VCaP (cell line): ENCODE measurements around the gene CABLES1.

ENCODE experiments used
- H3K27ac ChIP-seq: fragments of 450-650 bp; 2 replicates; pipeline ENCODE4 v1.5.1; 2017
- TF ChIP-seq, protein P1 (sequence below): fragments of 450-650 bp; conservative IDR thresholded peaks from 2 replicates; pipeline ENCODE4 v1.5.1; 2017; ENCODE audit warnings: mild to moderate bottlenecking, moderate library complexity

CABLES1 gene

DNA sequence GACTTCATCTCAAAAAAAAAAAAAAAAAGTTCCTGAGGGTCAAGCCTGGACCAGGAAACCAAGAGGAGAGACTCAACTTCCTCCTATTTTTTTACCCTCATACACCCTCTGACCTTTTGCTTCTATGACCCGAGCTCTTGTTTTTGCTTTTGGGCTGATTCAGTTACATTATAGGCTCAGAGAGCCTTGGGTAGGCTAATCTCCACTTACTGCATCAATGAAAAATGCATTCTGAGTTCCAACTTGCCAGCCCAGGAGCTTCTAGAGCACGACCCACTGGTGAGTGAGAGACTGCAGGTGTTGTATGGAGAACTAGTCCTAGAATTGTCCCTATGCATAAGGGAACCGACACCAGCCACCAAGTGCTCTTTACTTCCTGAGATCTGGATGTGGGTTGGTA, 91.1 kb downstream of the CABLES1 start:
- no peak overlapping the region for H3K27ac ChIP-seq
- TF ChIP-seq, protein P1, sequence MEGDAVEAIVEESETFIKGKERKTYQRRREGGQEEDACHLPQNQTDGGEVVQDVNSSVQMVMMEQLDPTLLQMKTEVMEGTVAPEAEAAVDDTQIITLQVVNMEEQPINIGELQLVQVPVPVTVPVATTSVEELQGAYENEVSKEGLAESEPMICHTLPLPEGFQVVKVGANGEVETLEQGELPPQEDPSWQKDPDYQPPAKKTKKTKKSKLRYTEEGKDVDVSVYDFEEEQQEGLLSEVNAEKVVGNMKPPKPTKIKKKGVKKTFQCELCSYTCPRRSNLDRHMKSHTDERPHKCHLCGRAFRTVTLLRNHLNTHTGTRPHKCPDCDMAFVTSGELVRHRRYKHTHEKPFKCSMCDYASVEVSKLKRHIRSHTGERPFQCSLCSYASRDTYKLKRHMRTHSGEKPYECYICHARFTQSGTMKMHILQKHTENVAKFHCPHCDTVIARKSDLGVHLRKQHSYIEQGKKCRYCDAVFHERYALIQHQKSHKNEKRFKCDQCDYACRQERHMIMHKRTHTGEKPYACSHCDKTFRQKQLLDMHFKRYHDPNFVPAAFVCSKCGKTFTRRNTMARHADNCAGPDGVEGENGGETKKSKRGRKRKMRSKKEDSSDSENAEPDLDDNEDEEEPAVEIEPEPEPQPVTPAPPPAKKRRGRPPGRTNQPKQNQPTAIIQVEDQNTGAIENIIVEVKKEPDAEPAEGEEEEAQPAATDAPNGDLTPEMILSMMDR: no peak

DNA sequence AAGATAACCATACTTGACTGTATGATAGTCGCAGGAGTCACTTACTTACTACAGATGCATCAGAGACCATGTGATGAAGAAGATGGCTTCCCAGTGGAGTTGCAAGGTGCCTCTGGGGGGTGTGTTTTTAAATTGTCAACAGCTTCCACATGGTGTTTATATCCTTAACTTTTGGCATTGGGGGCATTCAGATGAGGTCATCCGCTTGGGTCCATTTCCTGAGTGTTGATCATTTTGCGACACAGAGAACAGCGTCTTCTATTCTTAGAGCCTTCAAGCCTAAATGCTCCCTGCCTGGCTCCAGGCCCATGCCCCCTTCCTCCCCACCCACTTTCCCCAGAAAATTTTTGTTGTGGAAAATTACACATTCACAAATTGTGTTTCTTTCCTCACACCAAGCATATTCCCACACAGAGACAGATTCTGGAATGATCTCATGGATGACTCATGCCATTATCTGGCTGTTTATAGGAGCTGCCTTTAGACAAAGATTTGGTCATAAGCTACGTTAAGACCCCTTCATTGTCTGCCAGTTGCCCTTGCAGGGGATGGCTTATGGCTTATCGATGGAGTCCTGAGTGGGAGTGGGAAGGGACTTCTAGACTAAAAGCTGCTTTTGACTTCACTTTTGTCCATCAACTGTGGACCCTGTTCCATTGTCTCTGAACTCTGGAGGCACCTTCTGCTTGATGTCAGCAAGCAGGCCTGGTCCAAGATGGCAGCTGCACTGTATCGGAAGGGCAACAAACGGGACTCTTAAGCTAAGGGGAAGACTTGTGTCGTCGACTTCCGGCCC, 91.8 kb downstream of the CABLES1 start:
- TF ChIP-seq, protein P1: no peak
- peak overlapping the region; percentile 24; the same call in 1 of the 2 replicates for H3K27ac ChIP-seq

DNA sequence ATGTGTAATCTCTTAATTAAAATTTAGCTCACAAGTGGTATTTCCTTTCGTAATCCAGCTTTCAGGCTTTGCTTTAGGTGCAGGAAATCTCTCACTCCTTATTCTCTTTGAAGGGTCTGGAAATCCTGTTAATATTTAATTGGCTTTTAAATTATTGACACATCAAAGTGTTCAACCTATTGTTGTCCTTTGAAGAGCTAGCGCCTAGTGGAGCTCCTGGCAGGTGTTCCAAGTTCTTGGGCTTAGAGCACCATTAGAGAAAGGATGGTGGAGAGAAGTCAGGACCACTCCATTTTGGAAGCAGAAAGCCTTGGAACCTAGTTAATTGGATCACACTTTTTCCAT, 92.4 kb downstream of the CABLES1 start:
- TF ChIP-seq, protein P1: no peak
- peak overlapping the region; percentile 24 for H3K27ac ChIP-seq

DNA sequence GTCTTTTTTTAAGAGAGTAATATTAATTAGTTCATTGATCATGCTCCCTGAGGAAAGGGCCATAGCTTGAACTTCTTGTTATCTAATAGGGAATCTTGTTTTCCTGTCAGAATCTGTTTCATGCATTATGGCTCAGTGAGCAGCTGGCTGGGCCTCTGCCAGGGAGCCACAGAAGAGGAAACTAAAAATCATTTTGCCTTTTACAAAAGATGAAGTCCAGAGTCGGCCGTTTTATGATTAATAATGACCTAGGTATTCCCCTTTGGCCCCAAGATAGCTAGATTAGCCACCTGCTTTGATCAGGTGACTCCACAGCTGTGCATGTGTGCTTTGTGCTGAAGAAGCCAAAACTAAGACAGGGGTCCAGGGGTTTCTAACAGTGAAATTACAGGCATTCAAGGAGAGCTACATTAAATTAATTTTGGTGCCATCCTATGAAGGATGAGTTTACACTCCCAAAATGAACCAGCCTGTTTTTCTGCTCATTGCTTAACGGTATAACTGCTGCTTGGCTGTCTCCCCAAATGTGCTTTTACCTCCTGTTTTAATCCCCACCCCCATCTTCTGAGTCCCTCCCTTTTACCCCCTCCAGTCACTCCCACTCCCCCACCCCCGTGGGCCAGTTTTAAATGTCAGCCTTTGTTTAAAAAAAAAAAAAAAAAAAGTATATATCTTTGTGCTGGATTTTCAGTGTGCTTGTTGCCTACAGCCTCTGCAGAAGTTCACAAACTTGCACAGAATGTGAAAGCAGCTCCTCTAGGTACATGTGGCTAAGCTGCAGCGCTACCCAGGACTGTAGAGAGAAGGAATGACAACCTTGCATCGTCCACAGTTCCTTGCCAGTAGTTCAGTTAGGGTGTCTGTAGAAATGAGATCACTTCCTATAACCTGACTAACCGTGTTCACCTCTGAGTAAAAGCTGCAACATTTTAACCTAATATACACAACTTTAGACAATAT, 93.1 kb downstream of the CABLES1 start:
- H3K27ac ChIP-seq: peak overlapping the region; percentile 24
- TF ChIP-seq, protein P1: no peak

DNA sequence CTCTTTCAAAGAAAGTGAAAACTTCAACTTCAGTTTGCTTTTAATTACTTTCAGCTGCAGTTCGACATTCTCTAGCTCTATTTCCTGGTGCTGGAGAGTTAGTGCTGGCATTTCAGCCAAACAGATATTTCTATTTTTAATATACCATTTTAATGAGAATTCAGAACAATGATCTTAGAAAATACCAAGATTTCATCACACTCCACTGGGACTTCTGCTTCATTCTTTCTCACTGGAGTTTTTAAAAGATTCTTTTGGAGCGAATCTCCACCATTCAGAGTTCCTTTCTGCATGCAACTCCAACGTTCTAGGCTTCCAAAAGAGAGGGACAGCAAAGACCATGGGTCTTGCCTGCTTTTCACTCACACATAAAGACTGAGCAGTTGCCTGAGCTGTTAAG, 94.2 kb downstream of the CABLES1 start:
- no peak overlapping the region for H3K27ac ChIP-seq
- TF ChIP-seq, protein P1: no peak

DNA sequence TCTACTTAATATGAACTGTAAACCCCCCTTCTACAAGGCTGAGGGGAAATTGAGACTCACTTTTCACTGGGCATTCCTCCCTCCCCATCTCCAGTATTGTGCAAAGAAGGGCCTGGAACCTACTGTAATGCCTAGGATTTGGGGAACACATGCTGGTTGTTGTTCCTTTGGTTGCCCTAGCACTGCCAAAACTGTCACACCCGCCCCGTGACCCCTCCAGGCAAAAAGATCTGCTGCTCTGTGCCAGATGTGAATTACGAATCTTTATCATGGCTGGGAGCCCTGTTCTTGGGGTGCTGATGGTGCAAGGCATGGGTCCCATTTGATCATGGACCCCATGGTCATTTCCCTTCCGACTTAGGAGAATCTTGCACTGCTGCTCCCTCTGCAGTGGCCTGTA, 95.4 kb downstream of the CABLES1 start:
- no peak overlapping the region for H3K27ac ChIP-seq
- TF ChIP-seq, protein P1: no peak

DNA sequence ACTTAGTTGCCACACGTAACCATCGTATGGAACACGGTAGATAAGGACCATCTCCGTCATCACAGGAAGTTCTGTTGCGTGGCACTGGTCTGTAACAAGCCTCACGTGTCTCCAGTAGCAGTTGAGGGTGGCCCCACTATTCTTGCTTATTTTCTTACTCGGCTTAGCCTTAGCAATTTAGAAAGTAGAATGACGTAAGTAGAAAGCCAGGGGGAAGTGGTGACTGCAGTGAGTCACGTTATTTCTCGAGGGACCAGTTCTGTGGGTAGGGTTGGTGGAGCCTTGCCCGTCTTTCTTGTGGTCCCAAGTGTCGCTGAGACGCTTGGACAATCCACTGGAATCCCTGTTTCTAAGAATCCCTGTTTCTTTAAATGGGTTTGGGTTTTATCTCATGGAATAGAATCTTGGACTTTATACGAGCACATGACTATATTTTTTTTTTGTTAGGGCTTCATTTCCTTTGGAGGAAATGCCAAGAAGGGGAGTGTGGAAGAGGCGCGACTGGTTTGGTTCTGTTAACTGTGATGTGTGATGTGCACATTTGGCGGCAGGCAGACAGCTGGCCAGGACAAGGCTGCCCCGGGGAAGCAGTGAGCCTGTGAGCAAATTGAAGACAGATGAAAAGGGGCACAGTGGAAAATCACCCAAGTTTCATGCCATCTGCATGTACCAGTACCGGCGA, 96.2 kb downstream of the CABLES1 start:
- TF ChIP-seq, protein P1: no peak
- H3K27ac ChIP-seq: no peak overlapping the region
